WTC11 (cell line): ENCODE results near the gene ATPAF2. TPM values are rescaled to one million over a fixed set of nuclear protein-coding genes. Genes with fewer than 3 reads are reported as not detected.

Source experiments
- ATAC-seq: fragments of 200-7000 bp; cut with Tn5 transposase; 2 replicates; pipeline ENCODE4 v1.10.0; 2021; ENCODE audit warnings: mild to moderate bottlenecking, moderate library complexity
- CTCF ChIA-PET: fragments of 300-600 bp; sonication (Branson Sonifier 250); formaldehyde crosslinking; loops from one replicate; lab custom pipeline; 2021; ENCODE audit warnings: antibody characterized with exemption; lab: Charles Lee
- POLR2A ChIA-PET: fragments of 350-600 bp; sonication (Branson Sonifier 250); formaldehyde crosslinking; loops from one replicate; lab custom pipeline; 2021; ENCODE audit warnings: antibody characterized with exemption; lab: Charles Lee
- DNase-seq: peaks from one replicate; pipeline ENCODE4 v3.0.0; 2021; ENCODE audit warnings: low spot score
- H3K27ac Mint-ChIP-seq: 2 replicates; pipeline ENCODE4 v1.8.0; 2021; ENCODE audit warnings: mixed read lengths
- H3K27me3 Mint-ChIP-seq: 2 replicates; pipeline ENCODE4 v1.8.0; 2021; ENCODE audit warnings: low read depth, mild to moderate bottlenecking, moderate library complexity, mixed read lengths
- H3K36me3 Mint-ChIP-seq: 2 replicates; pipeline ENCODE4 v1.8.0; 2021; ENCODE audit warnings: mixed read lengths
- H3K4me1 Mint-ChIP-seq: 2 replicates; pipeline ENCODE4 v1.8.0; 2022; ENCODE audit warnings: mixed read lengths
- H3K4me3 Mint-ChIP-seq: 2 replicates; pipeline ENCODE4 v1.8.0; 2021; ENCODE audit warnings: mild to moderate bottlenecking, moderate library complexity, mixed read lengths
- H3K9me3 Mint-ChIP-seq: 2 replicates; pipeline ENCODE4 v1.8.0; 2021; ENCODE audit warnings: mixed read lengths
- CBFB ChIP-seq: sonication (generic); formaldehyde crosslinking; IDR thresholded peaks from 2 replicates; pipeline ENCODE4 v1.8.1; 2022; ENCODE audit warnings: mild to moderate bottlenecking, low read depth, missing genetic modification reagents
- ESRRA ChIP-seq: sonication (generic); formaldehyde crosslinking; IDR thresholded peaks from 2 replicates; pipeline ENCODE4 v1.8.1; 2022; ENCODE audit warnings: mild to moderate bottlenecking, missing genetic modification reagents, borderline replicate concordance
- GTF2I ChIP-seq: fragments of 250-450 bp; sonication (Bioruptor Pico); conservative IDR thresholded peaks from 2 replicates; pipeline ENCODE4 v1.4.0; 2021; ENCODE audit warnings: mild to moderate bottlenecking
- JUN ChIP-seq: sonication (generic); formaldehyde crosslinking; IDR thresholded peaks from 2 replicates; pipeline ENCODE4 v1.8.0; 2023; ENCODE audit warnings: mild to moderate bottlenecking, missing genetic modification reagents
- MXD4 ChIP-seq: fragments of 250-450 bp; sonication (Bioruptor Pico); IDR thresholded peaks from 2 replicates; pipeline ENCODE4 v1.8.0; 2021; ENCODE audit warnings: mild to moderate bottlenecking, moderate library complexity, borderline replicate concordance
- MYBL2 ChIP-seq: sonication (generic); formaldehyde crosslinking; IDR thresholded peaks from 2 replicates; pipeline ENCODE4 v1.8.1; 2023; ENCODE audit warnings: mild to moderate bottlenecking, moderate library complexity, missing genetic modification reagents
- NFE2L1 ChIP-seq: sonication (generic); formaldehyde crosslinking; IDR thresholded peaks from 2 replicates; pipeline ENCODE4 v1.8.1; 2023; ENCODE audit warnings: missing genetic modification reagents
- RORB ChIP-seq: fragments of 250-450 bp; sonication (Bioruptor Pico); IDR thresholded peaks from 2 replicates; pipeline ENCODE4 v1.9.0; 2021; ENCODE audit warnings: mild to moderate bottlenecking
- SMAD3 ChIP-seq: sonication (generic); formaldehyde crosslinking; IDR thresholded peaks from 2 replicates; pipeline ENCODE4 v1.8.0; 2022; ENCODE audit warnings: missing genetic modification reagents, mild to moderate bottlenecking, borderline replicate concordance
- SOX15 ChIP-seq: fragments of 250-450 bp; sonication (Bioruptor Pico); IDR thresholded peaks from 2 replicates; pipeline ENCODE4 v1.9.0; 2021; ENCODE audit warnings: mild to moderate bottlenecking
- ZNF121 ChIP-seq: sonication (generic); formaldehyde crosslinking; IDR thresholded peaks from 2 replicates; pipeline ENCODE4 v1.8.0; 2023; ENCODE audit warnings: missing genetic modification reagents
- total RNA-seq: library from RNA; stranded (reverse); gene quantifications from 3 replicates; pipeline ENCODE4 v1.2.3, GENCODE V29; 2021
- TF ChIP-seq, protein P1 (sequence below): sonication (generic); formaldehyde crosslinking; IDR thresholded peaks from 2 replicates; pipeline ENCODE4 v1.8.0; 2023; ENCODE audit warnings: missing genetic modification reagents, mild to moderate bottlenecking, borderline replicate concordance
- TF ChIP-seq, protein P2 (sequence below): sonication (generic); formaldehyde crosslinking; IDR thresholded peaks from 2 replicates; pipeline ENCODE4 v1.8.0; 2022; ENCODE audit warnings: mild to moderate bottlenecking, missing genetic modification reagents
- TF ChIP-seq, protein P3 (sequence below): sonication (generic); formaldehyde crosslinking; IDR thresholded peaks from 2 replicates; pipeline ENCODE4 v1.8.1; 2022; ENCODE audit warnings: mild to moderate bottlenecking, missing genetic modification reagents, moderate library complexity, borderline replicate concordance
- TF ChIP-seq, protein P4 (sequence below): fragments of 250-450 bp; sonication (Bioruptor Pico); IDR thresholded peaks from 2 replicates; pipeline ENCODE4 v1.9.0; 2021; ENCODE audit warnings: mild to moderate bottlenecking
- TF ChIP-seq, protein P5 (sequence below): sonication (generic); formaldehyde crosslinking; IDR thresholded peaks from 2 replicates; pipeline ENCODE4 v1.8.1; 2023; ENCODE audit warnings: mild to moderate bottlenecking, missing genetic modification reagents, borderline replicate concordance
- TF ChIP-seq, protein P6 (sequence below): fragments of 250-450 bp; sonication (Bioruptor Pico); IDR thresholded peaks from 2 replicates; pipeline ENCODE4 v1.9.0; 2021; ENCODE audit warnings: mild to moderate bottlenecking

The ATPAF2 gene
- total RNA-seq, 1 experiment from 2014 or later, result 33.5 TPM

DNA sequence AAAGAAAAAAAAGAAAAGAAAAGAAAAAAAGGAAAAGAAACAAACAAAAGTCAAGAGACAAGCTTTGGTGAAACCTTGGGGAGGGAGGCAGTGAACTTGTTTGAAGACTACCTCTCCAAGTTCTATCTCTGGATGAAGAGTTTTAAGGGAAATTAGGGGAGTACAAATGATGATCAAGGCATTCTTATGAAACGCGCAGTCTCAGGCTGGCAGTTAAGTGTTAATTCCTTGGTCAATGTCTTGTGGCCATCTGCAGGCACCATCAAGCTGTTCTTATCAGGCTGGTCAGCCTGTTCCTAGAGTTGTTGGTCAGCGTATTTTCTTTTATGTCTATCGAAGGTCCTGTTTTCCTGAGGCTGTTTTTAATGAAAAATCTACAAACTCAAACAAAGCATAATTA is 40.6 kb upstream of the ATPAF2 start:
- no peaks in the 10 kb centered on the region for H3K4me1 Mint-ChIP-seq
- no peaks in the 10 kb centered on the region for H3K36me3 Mint-ChIP-seq
- H3K27ac Mint-ChIP-seq, result no peak overlapping the region
- no peaks in the 10 kb centered on the region for H3K9me3 Mint-ChIP-seq
- DNase-seq, result no peak
- TF ChIP-seq GTF2I (CRISPR knock-in tag) (no peak), CBFB (no peak), SOX15 (CRISPR knock-in tag) (no peak), JUN (CRISPR knock-in tag) (no peak), ZNF121 (no peak), NFE2L1 (no peak), RORB (CRISPR knock-in tag) (no peak), MXD4 (no peak), SMAD3 (CRISPR knock-in tag) (no peak), MYBL2 (CRISPR knock-in tag) (no peak), ESRRA (CRISPR knock-in tag) (no peak)
- TF ChIP-seq, protein P1, sequence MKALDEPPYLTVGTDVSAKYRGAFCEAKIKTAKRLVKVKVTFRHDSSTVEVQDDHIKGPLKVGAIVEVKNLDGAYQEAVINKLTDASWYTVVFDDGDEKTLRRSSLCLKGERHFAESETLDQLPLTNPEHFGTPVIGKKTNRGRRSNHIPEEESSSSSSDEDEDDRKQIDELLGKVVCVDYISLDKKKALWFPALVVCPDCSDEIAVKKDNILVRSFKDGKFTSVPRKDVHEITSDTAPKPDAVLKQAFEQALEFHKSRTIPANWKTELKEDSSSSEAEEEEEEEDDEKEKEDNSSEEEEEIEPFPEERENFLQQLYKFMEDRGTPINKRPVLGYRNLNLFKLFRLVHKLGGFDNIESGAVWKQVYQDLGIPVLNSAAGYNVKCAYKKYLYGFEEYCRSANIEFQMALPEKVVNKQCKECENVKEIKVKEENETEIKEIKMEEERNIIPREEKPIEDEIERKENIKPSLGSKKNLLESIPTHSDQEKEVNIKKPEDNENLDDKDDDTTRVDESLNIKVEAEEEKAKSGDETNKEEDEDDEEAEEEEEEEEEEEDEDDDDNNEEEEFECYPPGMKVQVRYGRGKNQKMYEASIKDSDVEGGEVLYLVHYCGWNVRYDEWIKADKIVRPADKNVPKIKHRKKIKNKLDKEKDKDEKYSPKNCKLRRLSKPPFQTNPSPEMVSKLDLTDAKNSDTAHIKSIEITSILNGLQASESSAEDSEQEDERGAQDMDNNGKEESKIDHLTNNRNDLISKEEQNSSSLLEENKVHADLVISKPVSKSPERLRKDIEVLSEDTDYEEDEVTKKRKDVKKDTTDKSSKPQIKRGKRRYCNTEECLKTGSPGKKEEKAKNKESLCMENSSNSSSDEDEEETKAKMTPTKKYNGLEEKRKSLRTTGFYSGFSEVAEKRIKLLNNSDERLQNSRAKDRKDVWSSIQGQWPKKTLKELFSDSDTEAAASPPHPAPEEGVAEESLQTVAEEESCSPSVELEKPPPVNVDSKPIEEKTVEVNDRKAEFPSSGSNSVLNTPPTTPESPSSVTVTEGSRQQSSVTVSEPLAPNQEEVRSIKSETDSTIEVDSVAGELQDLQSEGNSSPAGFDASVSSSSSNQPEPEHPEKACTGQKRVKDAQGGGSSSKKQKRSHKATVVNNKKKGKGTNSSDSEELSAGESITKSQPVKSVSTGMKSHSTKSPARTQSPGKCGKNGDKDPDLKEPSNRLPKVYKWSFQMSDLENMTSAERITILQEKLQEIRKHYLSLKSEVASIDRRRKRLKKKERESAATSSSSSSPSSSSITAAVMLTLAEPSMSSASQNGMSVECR, result no peak
- TF ChIP-seq, protein P2, sequence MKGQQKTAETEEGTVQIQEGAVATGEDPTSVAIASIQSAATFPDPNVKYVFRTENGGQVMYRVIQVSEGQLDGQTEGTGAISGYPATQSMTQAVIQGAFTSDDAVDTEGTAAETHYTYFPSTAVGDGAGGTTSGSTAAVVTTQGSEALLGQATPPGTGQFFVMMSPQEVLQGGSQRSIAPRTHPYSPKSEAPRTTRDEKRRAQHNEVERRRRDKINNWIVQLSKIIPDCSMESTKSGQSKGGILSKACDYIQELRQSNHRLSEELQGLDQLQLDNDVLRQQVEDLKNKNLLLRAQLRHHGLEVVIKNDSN (CRISPR knock-in tag), result no peak
- TF ChIP-seq, protein P3, sequence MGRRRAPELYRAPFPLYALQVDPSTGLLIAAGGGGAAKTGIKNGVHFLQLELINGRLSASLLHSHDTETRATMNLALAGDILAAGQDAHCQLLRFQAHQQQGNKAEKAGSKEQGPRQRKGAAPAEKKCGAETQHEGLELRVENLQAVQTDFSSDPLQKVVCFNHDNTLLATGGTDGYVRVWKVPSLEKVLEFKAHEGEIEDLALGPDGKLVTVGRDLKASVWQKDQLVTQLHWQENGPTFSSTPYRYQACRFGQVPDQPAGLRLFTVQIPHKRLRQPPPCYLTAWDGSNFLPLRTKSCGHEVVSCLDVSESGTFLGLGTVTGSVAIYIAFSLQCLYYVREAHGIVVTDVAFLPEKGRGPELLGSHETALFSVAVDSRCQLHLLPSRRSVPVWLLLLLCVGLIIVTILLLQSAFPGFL, result no peak
- TF ChIP-seq, protein P4, sequence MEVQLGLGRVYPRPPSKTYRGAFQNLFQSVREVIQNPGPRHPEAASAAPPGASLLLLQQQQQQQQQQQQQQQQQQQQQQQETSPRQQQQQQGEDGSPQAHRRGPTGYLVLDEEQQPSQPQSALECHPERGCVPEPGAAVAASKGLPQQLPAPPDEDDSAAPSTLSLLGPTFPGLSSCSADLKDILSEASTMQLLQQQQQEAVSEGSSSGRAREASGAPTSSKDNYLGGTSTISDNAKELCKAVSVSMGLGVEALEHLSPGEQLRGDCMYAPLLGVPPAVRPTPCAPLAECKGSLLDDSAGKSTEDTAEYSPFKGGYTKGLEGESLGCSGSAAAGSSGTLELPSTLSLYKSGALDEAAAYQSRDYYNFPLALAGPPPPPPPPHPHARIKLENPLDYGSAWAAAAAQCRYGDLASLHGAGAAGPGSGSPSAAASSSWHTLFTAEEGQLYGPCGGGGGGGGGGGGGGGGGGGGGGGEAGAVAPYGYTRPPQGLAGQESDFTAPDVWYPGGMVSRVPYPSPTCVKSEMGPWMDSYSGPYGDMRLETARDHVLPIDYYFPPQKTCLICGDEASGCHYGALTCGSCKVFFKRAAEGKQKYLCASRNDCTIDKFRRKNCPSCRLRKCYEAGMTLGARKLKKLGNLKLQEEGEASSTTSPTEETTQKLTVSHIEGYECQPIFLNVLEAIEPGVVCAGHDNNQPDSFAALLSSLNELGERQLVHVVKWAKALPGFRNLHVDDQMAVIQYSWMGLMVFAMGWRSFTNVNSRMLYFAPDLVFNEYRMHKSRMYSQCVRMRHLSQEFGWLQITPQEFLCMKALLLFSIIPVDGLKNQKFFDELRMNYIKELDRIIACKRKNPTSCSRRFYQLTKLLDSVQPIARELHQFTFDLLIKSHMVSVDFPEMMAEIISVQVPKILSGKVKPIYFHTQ (CRISPR knock-in tag), result no peak
- TF ChIP-seq, protein P5, sequence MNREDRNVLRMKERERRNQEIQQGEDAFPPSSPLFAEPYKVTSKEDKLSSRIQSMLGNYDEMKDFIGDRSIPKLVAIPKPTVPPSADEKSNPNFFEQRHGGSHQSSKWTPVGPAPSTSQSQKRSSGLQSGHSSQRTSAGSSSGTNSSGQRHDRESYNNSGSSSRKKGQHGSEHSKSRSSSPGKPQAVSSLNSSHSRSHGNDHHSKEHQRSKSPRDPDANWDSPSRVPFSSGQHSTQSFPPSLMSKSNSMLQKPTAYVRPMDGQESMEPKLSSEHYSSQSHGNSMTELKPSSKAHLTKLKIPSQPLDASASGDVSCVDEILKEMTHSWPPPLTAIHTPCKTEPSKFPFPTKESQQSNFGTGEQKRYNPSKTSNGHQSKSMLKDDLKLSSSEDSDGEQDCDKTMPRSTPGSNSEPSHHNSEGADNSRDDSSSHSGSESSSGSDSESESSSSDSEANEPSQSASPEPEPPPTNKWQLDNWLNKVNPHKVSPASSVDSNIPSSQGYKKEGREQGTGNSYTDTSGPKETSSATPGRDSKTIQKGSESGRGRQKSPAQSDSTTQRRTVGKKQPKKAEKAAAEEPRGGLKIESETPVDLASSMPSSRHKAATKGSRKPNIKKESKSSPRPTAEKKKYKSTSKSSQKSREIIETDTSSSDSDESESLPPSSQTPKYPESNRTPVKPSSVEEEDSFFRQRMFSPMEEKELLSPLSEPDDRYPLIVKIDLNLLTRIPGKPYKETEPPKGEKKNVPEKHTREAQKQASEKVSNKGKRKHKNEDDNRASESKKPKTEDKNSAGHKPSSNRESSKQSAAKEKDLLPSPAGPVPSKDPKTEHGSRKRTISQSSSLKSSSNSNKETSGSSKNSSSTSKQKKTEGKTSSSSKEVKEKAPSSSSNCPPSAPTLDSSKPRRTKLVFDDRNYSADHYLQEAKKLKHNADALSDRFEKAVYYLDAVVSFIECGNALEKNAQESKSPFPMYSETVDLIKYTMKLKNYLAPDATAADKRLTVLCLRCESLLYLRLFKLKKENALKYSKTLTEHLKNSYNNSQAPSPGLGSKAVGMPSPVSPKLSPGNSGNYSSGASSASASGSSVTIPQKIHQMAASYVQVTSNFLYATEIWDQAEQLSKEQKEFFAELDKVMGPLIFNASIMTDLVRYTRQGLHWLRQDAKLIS (CRISPR knock-in tag), result no peak
- TF ChIP-seq, protein P6, sequence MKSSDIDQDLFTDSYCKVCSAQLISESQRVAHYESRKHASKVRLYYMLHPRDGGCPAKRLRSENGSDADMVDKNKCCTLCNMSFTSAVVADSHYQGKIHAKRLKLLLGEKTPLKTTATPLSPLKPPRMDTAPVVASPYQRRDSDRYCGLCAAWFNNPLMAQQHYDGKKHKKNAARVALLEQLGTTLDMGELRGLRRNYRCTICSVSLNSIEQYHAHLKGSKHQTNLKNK (CRISPR knock-in tag), result no peak
- ChIA-PET POLR2A (interaction anchor here (0.6 kb wide), 1 partner anchor 1160 kb away, joined by 3 read pairs; no protein-coding TSS in a partner anchor), CTCF (interaction anchor here (0.6 to 0.7 kb wide), 2 partner anchors 158 to 256 kb away, joined by 3 to 4 read pairs; no protein-coding TSS in a partner anchor)
- no peak for ATAC-seq
- H3K4me3 Mint-ChIP-seq, result no peak overlapping the region
- peaks cover 9% of the 10 kb centered on the region; the same call in 1 of the 2 replicates for H3K27me3 Mint-ChIP-seq
